B cell (primary cell): ENCODE results near the gene KLHL35. TPM values are rescaled to one million over a fixed set of nuclear protein-coding genes. Genes with fewer than 3 reads are reported as not detected.

Experiments used
- ATAC-seq: fragments of 200-7000 bp; cut with Tn5 transposase; one replicate; pipeline ENCODE4 v1.10.0; 2021; ENCODE audit warnings: low read depth, mild to moderate bottlenecking, moderate number of reproducible peaks, moderate library complexity
- CTCF ChIA-PET: fragments of 350-600 bp; sonication (Branson Sonifier 250); formaldehyde crosslinking; loops from one replicate; lab custom pipeline; 2021; ENCODE audit warnings: antibody characterized with exemption, inconsistent platforms; lab: Charles Lee
- POLR2A ChIA-PET: fragments of 350-600 bp; sonication (Branson Sonifier 250); formaldehyde crosslinking; loops from one replicate; lab custom pipeline; 2021; ENCODE audit warnings: antibody characterized with exemption; lab: Charles Lee
- DNase-seq: peaks from one replicate; pipeline ENCODE4 v3.0.0; 2013
- H2AFZ ChIP-seq: 2 replicates; pipeline ENCODE4 v1.6.1; 2012; ENCODE audit warnings: mild to moderate bottlenecking, low read depth, low read length; ENCODE audit not compliant: insufficient read depth, poor library complexity, severe bottlenecking
- H3K27ac ChIP-seq, 2 donors: 1 replicate in 1 of 2; 2 replicates in 1 of 2; pipeline ENCODE4 v1.5.1; 2012 to 2013; ENCODE audit warnings: low read length in 2 of 2, mild to moderate bottlenecking in 2 of 2, moderate library complexity in 1 of 2
- H3K27me3 ChIP-seq, 4 experiments: fragments of 200-600 bp in 1 of 4; sonication (generic) in 1 of 4; replicated peaks in 1 of 4; 1 replicate in 2 of 4; 2 replicates in 2 of 4; pipeline versions ENCODE4 v1.6.1 to v1.7.0; 2013 to 2016; ENCODE audit warnings: low read length in 3 of 4, mild to moderate bottlenecking in 2 of 4, mixed read lengths in 1 of 4, moderate library complexity in 1 of 4; ENCODE audit not compliant: insufficient read depth in 4 of 4, control insufficient read depth in 3 of 4; ENCODE audit errors: control extremely low read depth in 1 of 4
- H3K36me3 ChIP-seq, 2 experiments: replicated peaks in 1 of 2; 1 replicate in 1 of 2; 2 replicates in 1 of 2; pipeline versions ENCODE4 v1.6.1 to v1.7.1; 2013; ENCODE audit warnings: low read length in 1 of 2; ENCODE audit not compliant: insufficient read depth in 2 of 2, control insufficient read depth in 1 of 2; ENCODE audit errors: control extremely low read depth in 1 of 2, extremely low read depth in 1 of 2
- H3K4me1 ChIP-seq, 2 donors: fragments of 200-600 bp in 1 of 2; sonication (generic) in 1 of 2; 1 replicate in 1 of 2; 2 replicates in 1 of 2; pipeline versions ENCODE4 v1.5.1 to v1.6.1; 2013 to 2017; ENCODE audit warnings: low read length in 2 of 2; ENCODE audit not compliant: control insufficient read depth in 2 of 2, insufficient read depth in 2 of 2
- H3K4me2 ChIP-seq: replicated peaks from 2 replicates; pipeline ENCODE3; 2012; ENCODE audit warnings: mild to moderate bottlenecking, low read depth, low read length; ENCODE audit not compliant: poor library complexity, severe bottlenecking
- H3K4me3 ChIP-seq, 5 experiments: fragments of 200-600 bp in 1 of 5; sonication (generic) in 1 of 5; 1 replicate in 3 of 5; 2 replicates in 2 of 5; pipeline versions ENCODE4 v1.5.1 to v1.7.0; 2011 to 2016; ENCODE audit warnings: low read length in 4 of 5, mild to moderate bottlenecking in 4 of 5, low read depth in 2 of 5, control low read depth in 1 of 5, moderate library complexity in 1 of 5; ENCODE audit not compliant: insufficient read depth in 1 of 5; ENCODE audit errors: control extremely low read depth in 1 of 5, extremely low read depth in 1 of 5
- H3K79me2 ChIP-seq: fragments of 200-600 bp; sonication (generic); one replicate; pipeline ENCODE4 v1.6.0; 2016; ENCODE audit warnings: low read length; ENCODE audit not compliant: control insufficient read depth, insufficient read depth
- H3K9ac ChIP-seq: fragments of 200-600 bp; sonication (generic); 2 replicates; pipeline ENCODE4 v1.6.1; 2017; ENCODE audit warnings: mild to moderate bottlenecking, low read length, moderate library complexity
- H3K9me3 ChIP-seq, 3 donors: one replicate each; pipeline versions ENCODE4 v1.6.1 to v1.7.1; 2013; ENCODE audit warnings: low read length in 2 of 3; ENCODE audit not compliant: control insufficient read depth in 2 of 3, insufficient read depth in 1 of 3; ENCODE audit errors: control extremely low read depth in 1 of 3
- H4K20me1 ChIP-seq: 2 replicates; pipeline ENCODE4 v1.6.0; 2012; ENCODE audit warnings: mild to moderate bottlenecking, low read length; ENCODE audit not compliant: insufficient read depth, control insufficient read depth, poor library complexity, severe bottlenecking
- H3K27ac Mint-ChIP-seq: one replicate; pipeline ENCODE4 v1.8.0; 2021; ENCODE audit warnings: mixed read lengths
- H3K27me3 Mint-ChIP-seq: one replicate; pipeline ENCODE4 v1.8.0; 2021; ENCODE audit warnings: mixed read lengths
- H3K4me1 Mint-ChIP-seq: one replicate; pipeline ENCODE4 v1.8.0; 2021; ENCODE audit warnings: mixed read lengths
- H3K4me3 Mint-ChIP-seq: one replicate; pipeline ENCODE4 v1.8.0; 2021; ENCODE audit warnings: mixed read lengths
- H3K9me3 Mint-ChIP-seq: one replicate; pipeline ENCODE4 v1.8.0; 2022; ENCODE audit warnings: mixed read lengths; ENCODE audit not compliant: insufficient read depth
- CTCF ChIP-seq: fragments of 200-600 bp; IDR thresholded peaks from one replicate; pipeline ENCODE4 v1.8.0; 2022; ENCODE audit warnings: antibody characterized with exemption, mild to moderate bottlenecking
- EZH2 ChIP-seq: IDR thresholded peaks from 2 replicates; pipeline ENCODE4 v1.6.1; 2012; ENCODE audit warnings: borderline replicate concordance, low read depth, mild to moderate bottlenecking, moderate library complexity, low read length; ENCODE audit not compliant: insufficient read depth, poor library complexity, severe bottlenecking
- WGBS: methylation state at CpG from one replicate; pipeline ENCODE4 v1.1.5; 2013; ENCODE audit warnings: missing lambda C conversion rate; ENCODE audit not compliant: insufficient coverage; 5-methylcytosine and 5-hydroxymethylcytosine counted together
- intact Hi-C: fragments of 100-400 bp; cut with micrococcal nuclease; formaldehyde crosslinking; loops from one replicate; pipeline ENCODE4 v1.10.0; 2022
- polyA plus RNA-seq: library from polyadenylated mRNA; depleted of rRNA; stranded (reverse); fragments of >200 nt; gene quantifications from 2 replicates; pipeline ENCODE4 v1.2.3, GENCODE V29; 2012
- total RNA-seq, 2 donors: library from RNA; stranded (reverse); fragments of 120-200 nt in 1 of 2; gene quantifications; 1 replicate in 1 of 2; 2 replicates in 1 of 2; pipeline versions ENCODE4 v1.2.3 to v1.2.4, GENCODE V29; 2013 to 2022

KLHL35 gene
- total and polyA plus RNA-seq, 2 donors (not counting 1 experiment from before 2014, with no cell fraction given): 0.55 to 0.59 TPM

DNA sequence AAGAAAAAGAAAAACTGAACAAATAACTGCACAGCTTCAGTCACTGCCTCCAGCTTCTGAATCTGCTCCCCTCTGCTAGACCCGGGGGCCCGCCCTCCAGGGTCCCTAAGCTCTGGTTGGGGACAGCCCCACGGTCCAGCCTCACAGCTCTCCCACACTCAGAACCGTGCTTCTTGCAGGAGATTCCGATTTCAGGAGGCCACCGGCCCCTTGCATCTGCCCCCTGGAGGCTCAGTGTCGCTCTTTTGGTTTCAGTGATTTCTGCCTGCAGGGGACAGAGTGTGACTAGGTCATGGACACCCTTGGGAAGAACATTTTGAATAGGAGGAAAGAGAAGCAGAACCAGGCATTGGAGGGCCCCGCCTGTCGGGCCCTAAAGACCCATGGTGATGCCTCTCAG lies 56.8 kb downstream of the KLHL35 start:
- Histone ChIP-seq H4K20me1 (no peaks in the 10 kb centered on the region), H3K36me3 (no peaks in the 10 kb centered on the region), H3K27ac (no peak overlapping the region), H3K79me2 (no peaks in the 10 kb centered on the region), H3K4me1 (no peaks in the 10 kb centered on the region), H3K4me2 (no peak overlapping the region), H2AFZ (no peak overlapping the region), H3K27me3 (no peaks in the 10 kb centered on the region), H3K9me3 (no peaks in the 10 kb centered on the region), H3K9ac (no peak overlapping the region), H3K4me3 (no peak overlapping the region)
- no peak for DNase-seq
- Mint-ChIP-seq H3K4me3 (no peak overlapping the region), H3K4me1 (no peaks in the 10 kb centered on the region), H3K9me3 (no peaks in the 10 kb centered on the region), H3K27ac (no peak overlapping the region), H3K27me3 (peaks cover 4% of the 10 kb centered on the region)
- POLR2A ChIA-PET: no interaction called here
- 83% methylated on average over 7 of the region's 9 CpGs for WGBS
- no peak for ATAC-seq
- CTCF ChIA-PET: interaction anchor here (2.3 kb wide), 1 partner anchor 9 kb away, joined by 7 read pairs; no protein-coding TSS in a partner anchor
- no peak for TF ChIP-seq CTCF
- no peak for TF ChIP-seq EZH2
- intact Hi-C loops: no loop called here

GRCh38 chr11:75375626-75376025 lies 57.4 kb downstream of the KLHL35 start:
- DNase-seq (no peak), ATAC-seq (no peak)
- H3K4me3 ChIP-seq: no peak overlapping the region
- no peaks in the 10 kb centered on the region for H3K9me3 ChIP-seq
- CTCF ChIA-PET: interaction anchor here (1.2 to 2.3 kb wide), 2 partner anchors 10 to 93 kb away, joined by 3 to 7 read pairs; no protein-coding TSS in a partner anchor
- Mint-ChIP-seq H3K4me3 (no peak overlapping the region), H3K4me1 (no peaks in the 10 kb centered on the region), H3K27me3 (peaks cover 4% of the 10 kb centered on the region), H3K9me3 (no peaks in the 10 kb centered on the region), H3K27ac (no peak overlapping the region)
- no peak overlapping the region for H3K4me2 ChIP-seq
- TF ChIP-seq EZH2 (no peak), CTCF (no peak)
- intact Hi-C loops: no loop called here
- no peak overlapping the region for H3K9ac ChIP-seq
- H3K27me3 ChIP-seq: no peaks in the 10 kb centered on the region
- no peak overlapping the region for H2AFZ ChIP-seq
- no peaks in the 10 kb centered on the region for H3K4me1 ChIP-seq
- no peaks in the 10 kb centered on the region for H3K36me3 ChIP-seq
- H4K20me1 ChIP-seq: no peaks in the 10 kb centered on the region
- no peaks in the 10 kb centered on the region for H3K79me2 ChIP-seq
- 96% methylated on average over 6 of the region's 8 CpGs for WGBS
- H3K27ac ChIP-seq: no peak overlapping the region
- POLR2A ChIA-PET: no interaction called here
